DND-41 (cell line): ENCODE results near the gene CD276.

ENCODE experiments used
- EZH2 ChIP-seq: IDR thresholded peaks from 3 replicates; pipeline ENCODE4 v1.6.1; 2012; ENCODE audit warnings: borderline replicate concordance, low read depth, mild to moderate bottlenecking, moderate library complexity, low read length, inconsistent platforms; ENCODE audit not compliant: severe bottlenecking
- TF ChIP-seq, protein P1 (sequence below): IDR thresholded peaks from 2 replicates; pipeline ENCODE4 v1.5.1; 2012; ENCODE audit warnings: borderline replicate concordance, low read length, moderate library complexity, mild to moderate bottlenecking; ENCODE audit not compliant: poor library complexity, severe bottlenecking; ENCODE audit errors: extremely low read depth

GRCh38 chr15:73755946-73756345, 71.8 kb downstream of the CD276 start:
- TF ChIP-seq, protein P1, sequence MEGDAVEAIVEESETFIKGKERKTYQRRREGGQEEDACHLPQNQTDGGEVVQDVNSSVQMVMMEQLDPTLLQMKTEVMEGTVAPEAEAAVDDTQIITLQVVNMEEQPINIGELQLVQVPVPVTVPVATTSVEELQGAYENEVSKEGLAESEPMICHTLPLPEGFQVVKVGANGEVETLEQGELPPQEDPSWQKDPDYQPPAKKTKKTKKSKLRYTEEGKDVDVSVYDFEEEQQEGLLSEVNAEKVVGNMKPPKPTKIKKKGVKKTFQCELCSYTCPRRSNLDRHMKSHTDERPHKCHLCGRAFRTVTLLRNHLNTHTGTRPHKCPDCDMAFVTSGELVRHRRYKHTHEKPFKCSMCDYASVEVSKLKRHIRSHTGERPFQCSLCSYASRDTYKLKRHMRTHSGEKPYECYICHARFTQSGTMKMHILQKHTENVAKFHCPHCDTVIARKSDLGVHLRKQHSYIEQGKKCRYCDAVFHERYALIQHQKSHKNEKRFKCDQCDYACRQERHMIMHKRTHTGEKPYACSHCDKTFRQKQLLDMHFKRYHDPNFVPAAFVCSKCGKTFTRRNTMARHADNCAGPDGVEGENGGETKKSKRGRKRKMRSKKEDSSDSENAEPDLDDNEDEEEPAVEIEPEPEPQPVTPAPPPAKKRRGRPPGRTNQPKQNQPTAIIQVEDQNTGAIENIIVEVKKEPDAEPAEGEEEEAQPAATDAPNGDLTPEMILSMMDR = no peak
- no peak for TF ChIP-seq EZH2
